Measurements from ENCODE around the gene MAB21L3.

MAB21L3 gene

GRCh38 chr1:116131170-116131569 is 20.0 kb downstream of the MAB21L3 start:
- TF ChIP-seq, protein P1, sequence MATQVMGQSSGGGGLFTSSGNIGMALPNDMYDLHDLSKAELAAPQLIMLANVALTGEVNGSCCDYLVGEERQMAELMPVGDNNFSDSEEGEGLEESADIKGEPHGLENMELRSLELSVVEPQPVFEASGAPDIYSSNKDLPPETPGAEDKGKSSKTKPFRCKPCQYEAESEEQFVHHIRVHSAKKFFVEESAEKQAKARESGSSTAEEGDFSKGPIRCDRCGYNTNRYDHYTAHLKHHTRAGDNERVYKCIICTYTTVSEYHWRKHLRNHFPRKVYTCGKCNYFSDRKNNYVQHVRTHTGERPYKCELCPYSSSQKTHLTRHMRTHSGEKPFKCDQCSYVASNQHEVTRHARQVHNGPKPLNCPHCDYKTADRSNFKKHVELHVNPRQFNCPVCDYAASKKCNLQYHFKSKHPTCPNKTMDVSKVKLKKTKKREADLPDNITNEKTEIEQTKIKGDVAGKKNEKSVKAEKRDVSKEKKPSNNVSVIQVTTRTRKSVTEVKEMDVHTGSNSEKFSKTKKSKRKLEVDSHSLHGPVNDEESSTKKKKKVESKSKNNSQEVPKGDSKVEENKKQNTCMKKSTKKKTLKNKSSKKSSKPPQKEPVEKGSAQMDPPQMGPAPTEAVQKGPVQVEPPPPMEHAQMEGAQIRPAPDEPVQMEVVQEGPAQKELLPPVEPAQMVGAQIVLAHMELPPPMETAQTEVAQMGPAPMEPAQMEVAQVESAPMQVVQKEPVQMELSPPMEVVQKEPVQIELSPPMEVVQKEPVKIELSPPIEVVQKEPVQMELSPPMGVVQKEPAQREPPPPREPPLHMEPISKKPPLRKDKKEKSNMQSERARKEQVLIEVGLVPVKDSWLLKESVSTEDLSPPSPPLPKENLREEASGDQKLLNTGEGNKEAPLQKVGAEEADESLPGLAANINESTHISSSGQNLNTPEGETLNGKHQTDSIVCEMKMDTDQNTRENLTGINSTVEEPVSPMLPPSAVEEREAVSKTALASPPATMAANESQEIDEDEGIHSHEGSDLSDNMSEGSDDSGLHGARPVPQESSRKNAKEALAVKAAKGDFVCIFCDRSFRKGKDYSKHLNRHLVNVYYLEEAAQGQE (IDR thresholded peaks at IDR 0.05; ENCODE audit: low read depth) = no peak
- TF ChIP-seq FOXM1 (IDR thresholded peaks at IDR 0.05; ENCODE audit: borderline replicate concordance, low read depth) = no peak
- no peak for TF ChIP-seq CREB1 (IDR thresholded peaks at IDR 0.05; ENCODE audit: low read depth)
- no peak for TF ChIP-seq ZBTB7A (IDR thresholded peaks at IDR 0.05; ENCODE audit: low read depth)
- no peak for TF ChIP-seq YY1 (IDR thresholded peaks at IDR 0.05; ENCODE audit: low read depth)
- TF ChIP-seq EP300 (IDR thresholded peaks at IDR 0.05; ENCODE audit: borderline replicate concordance) = no peak
- TF ChIP-seq TCF12 (IDR thresholded peaks at IDR 0.05; ENCODE audit: low read depth) = no peak
- no peak for TF ChIP-seq CEBPB (IDR thresholded peaks at IDR 0.05)
- no peak for TF ChIP-seq MAX (IDR thresholded peaks at IDR 0.05)
- TF ChIP-seq EGR1 (IDR thresholded peaks at IDR 0.05) = no peak

GRCh38 chr1:116131866-116132605 is 20.8 kb downstream of the MAB21L3 start:
- TF ChIP-seq EP300 (IDR thresholded peaks at IDR 0.05; ENCODE audit: borderline replicate concordance) = no peak
- no peak for TF ChIP-seq USF1 (IDR thresholded peaks at IDR 0.05)
- TF ChIP-seq NFIC (IDR thresholded peaks at IDR 0.05) = no peak
- TF ChIP-seq CEBPB (IDR thresholded peaks at IDR 0.05) = no peak
- no peak for TF ChIP-seq EGR1 (IDR thresholded peaks at IDR 0.05)
- TF ChIP-seq YY1 (IDR thresholded peaks at IDR 0.05; ENCODE audit: low read depth) = no peak

DNA sequence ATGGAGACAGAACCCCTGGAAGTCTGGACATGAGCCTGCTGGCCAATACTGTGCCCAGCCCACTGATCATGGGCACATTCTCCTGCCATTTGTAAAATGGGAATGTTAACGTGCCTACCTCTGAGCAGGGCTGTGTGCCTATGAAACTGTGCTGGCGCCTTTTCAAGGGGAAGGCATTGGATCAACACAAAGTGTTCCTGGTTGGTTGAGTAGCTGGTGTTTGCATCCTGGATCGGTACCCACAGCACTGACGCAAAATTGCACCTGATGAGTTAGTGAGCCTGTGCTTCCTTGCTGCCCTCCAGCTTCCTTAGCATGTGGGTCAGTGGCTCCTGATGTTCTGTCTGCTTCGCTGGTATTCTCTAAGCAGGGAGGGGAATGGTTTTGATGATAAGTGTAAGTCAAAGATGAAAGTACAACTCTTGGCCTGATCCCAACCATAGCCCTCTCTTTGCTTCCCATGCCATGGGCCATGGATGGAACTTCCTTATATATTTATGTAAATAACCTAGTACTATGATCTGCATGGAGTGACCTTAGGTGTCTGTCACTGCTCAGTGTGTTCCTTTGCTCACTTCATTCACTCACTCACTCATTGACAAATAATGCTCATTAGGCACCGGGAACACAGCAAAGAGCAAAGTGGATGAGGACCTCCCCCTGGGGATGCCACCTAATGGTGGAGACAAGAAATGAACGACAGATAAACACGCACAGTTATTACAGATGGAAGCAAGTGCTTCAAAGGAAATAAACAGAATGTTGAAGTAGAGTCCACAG is 22.7 kb downstream of the MAB21L3 start:
- TF ChIP-seq USF1 (IDR thresholded peaks at IDR 0.05) (no peak), RAD21 (IDR thresholded peaks at IDR 0.05; ENCODE audit: low read depth) (peak; percentile 13; the same call in 1 of the 2 replicates)

DNA sequence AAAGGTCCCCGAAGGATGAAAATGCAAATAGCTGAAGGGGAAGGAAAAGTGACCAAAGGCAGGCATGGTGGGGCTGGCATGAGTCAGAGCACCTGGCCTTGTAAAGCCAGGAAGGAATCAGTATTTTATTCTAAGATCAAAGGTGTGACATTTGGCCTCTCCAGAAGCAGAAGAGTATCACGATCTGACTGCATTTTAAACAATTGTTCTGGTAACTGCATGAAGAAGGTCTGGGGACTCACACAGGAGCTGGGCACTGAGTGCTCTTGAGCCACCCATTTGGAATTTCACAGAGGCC is 23.2 kb downstream of the MAB21L3 start:
- no peak for TF ChIP-seq ZBTB7A (IDR thresholded peaks at IDR 0.05; ENCODE audit: low read depth)
- TF ChIP-seq EGR1 (IDR thresholded peaks at IDR 0.05) = no peak
- no peak for TF ChIP-seq TAF1 (IDR thresholded peaks at IDR 0.05; ENCODE audit: low read depth)
- no peak for TF ChIP-seq EP300 (IDR thresholded peaks at IDR 0.05; ENCODE audit: borderline replicate concordance)
- TF ChIP-seq MAX (IDR thresholded peaks at IDR 0.05) = no peak
- TF ChIP-seq RAD21 (IDR thresholded peaks at IDR 0.05; ENCODE audit: low read depth) = no peak
- no peak for TF ChIP-seq CREB1 (IDR thresholded peaks at IDR 0.05; ENCODE audit: low read depth)
- no peak for TF ChIP-seq TEAD4 (IDR thresholded peaks at IDR 0.05)

- TF ChIP-seq NFIC (IDR thresholded peaks at IDR 0.05) = no peak
- TF ChIP-seq YY1 (IDR thresholded peaks at IDR 0.05; ENCODE audit: low read depth) = no peak
- TF ChIP-seq ZBTB7A (IDR thresholded peaks at IDR 0.05; ENCODE audit: low read depth) = no peak
- TF ChIP-seq MAX (IDR thresholded peaks at IDR 0.05) = no peak
- no peak for TF ChIP-seq CREB1 (IDR thresholded peaks at IDR 0.05; ENCODE audit: low read depth)
- TF ChIP-seq EP300 (IDR thresholded peaks at IDR 0.05; ENCODE audit: borderline replicate concordance) = no peak
- no peak for TF ChIP-seq RAD21 (IDR thresholded peaks at IDR 0.05; ENCODE audit: low read depth)
- TF ChIP-seq FOXM1 (IDR thresholded peaks at IDR 0.05; ENCODE audit: borderline replicate concordance, low read depth) = no peak
- no peak for TF ChIP-seq TAF1 (IDR thresholded peaks at IDR 0.05; ENCODE audit: low read depth)
These were observed 27.1 kb downstream of the MAB21L3 start for GRCh38 chr1:116138277-116138792.

GRCh38 chr1:116139592-116140134 is 28.5 kb downstream of the MAB21L3 start:
- TF ChIP-seq ZBTB7A (IDR thresholded peaks at IDR 0.05; ENCODE audit: low read depth) (no peak), CEBPB (IDR thresholded peaks at IDR 0.05) (no peak), MAX (IDR thresholded peaks at IDR 0.05) (no peak), YY1 (IDR thresholded peaks at IDR 0.05; ENCODE audit: low read depth) (no peak), EGR1 (IDR thresholded peaks at IDR 0.05) (no peak), EP300 (IDR thresholded peaks at IDR 0.05; ENCODE audit: borderline replicate concordance) (no peak), FOXM1 (IDR thresholded peaks at IDR 0.05; ENCODE audit: borderline replicate concordance, low read depth) (no peak), CREB1 (IDR thresholded peaks at IDR 0.05; ENCODE audit: low read depth) (no peak), RAD21 (IDR thresholded peaks at IDR 0.05; ENCODE audit: low read depth) (no peak), NFIC (IDR thresholded peaks at IDR 0.05) (no peak), TEAD4 (IDR thresholded peaks at IDR 0.05) (no peak), TCF12 (IDR thresholded peaks at IDR 0.05; ENCODE audit: low read depth) (no peak), TAF1 (IDR thresholded peaks at IDR 0.05; ENCODE audit: low read depth) (no peak), USF1 (IDR thresholded peaks at IDR 0.05) (no peak)
- TF ChIP-seq, protein P1 (IDR thresholded peaks at IDR 0.05; ENCODE audit: low read depth) = no peak

Measured in Ishikawa (cell line).